HL-60 (cell line): Measurements from ENCODE around the gene ZNF609.

Experiments used
- DNase-seq, 2 experiments: peaks; one replicate each; pipeline ENCODE4 v3.0.0-alpha.2; 2010 to 2020; ENCODE audit warnings: low read depth in 1 of 2, low spot score in 1 of 2
- H3K27ac ChIP-seq: fragments of 250-450 bp; sonication (Bioruptor Pico); replicated peaks from 2 replicates; pipeline ENCODE4 v1.5.1; 2020; ENCODE audit warnings: mild to moderate bottlenecking, moderate library complexity
- H3K27me3 ChIP-seq: fragments of 250-450 bp; sonication (Bioruptor Pico); 2 replicates; pipeline ENCODE4 v1.5.1; 2021; ENCODE audit warnings: mild to moderate bottlenecking, moderate library complexity; ENCODE audit not compliant: insufficient read depth, poor library complexity, severe bottlenecking
- H3K4me3 ChIP-seq: replicated peaks from 2 replicates; pipeline ENCODE4 v1.5.1; 2011; ENCODE audit warnings: mild to moderate bottlenecking, control low read depth, low read length; ENCODE audit not compliant: insufficient read depth
- CTCF ChIP-seq: IDR thresholded peaks from one replicate; pipeline ENCODE4 v1.5.1; 2011; ENCODE audit warnings: low read length, control low read depth, inconsistent platforms; ENCODE audit not compliant: insufficient read depth
- GABPA ChIP-seq: IDR thresholded peaks from 2 replicates; pipeline ENCODE4 v1.6.1; 2012; ENCODE audit warnings: low read depth
- POLR2AphosphoS5 ChIP-seq: IDR thresholded peaks from 2 replicates; pipeline ENCODE4 v1.6.1; 2012; ENCODE audit warnings: low read depth
- REST ChIP-seq: IDR thresholded peaks from 2 replicates; pipeline ENCODE4 v1.6.1; 2012; ENCODE audit warnings: low read depth; ENCODE audit not compliant: insufficient replicate concordance
- SPI1 ChIP-seq: IDR thresholded peaks from 2 replicates; pipeline ENCODE4 v1.6.1; 2012; ENCODE audit warnings: low read depth, mild to moderate bottlenecking, borderline replicate concordance

Gene ZNF609

GRCh38 chr15:64681424-64682024, 221.1 kb downstream of the ZNF609 start:
- Histone ChIP-seq H3K27ac (no peak overlapping the region), H3K27me3 (no peaks in the 10 kb centered on the region), H3K4me3 (no peak overlapping the region)
- TF ChIP-seq CTCF (peak; percentile 47), SPI1 (no peak)
- peak; percentile 41 to 52 for DNase-seq

GRCh38 chr15:64682255-64682654, 221.9 kb downstream of the ZNF609 start:
- H3K27me3 ChIP-seq = no peaks in the 10 kb centered on the region
- DNase-seq = no peak
- TF ChIP-seq POLR2AphosphoS5 (no peak), REST (no peak), GABPA (no peak), SPI1 (no peak), CTCF (no peak)
- no peak overlapping the region for H3K4me3 ChIP-seq
- H3K27ac ChIP-seq = no peak overlapping the region

- no peak for DNase-seq
- no peak for TF ChIP-seq POLR2AphosphoS5
- TF ChIP-seq SPI1 = no peak
- no peak for TF ChIP-seq GABPA
- no peak for TF ChIP-seq CTCF
- TF ChIP-seq REST = no peak
These were observed 223.0 kb downstream of the ZNF609 start for GRCh38 chr15:64683378-64683777.

GRCh38 chr15:64685230-64685888, 225.0 kb downstream of the ZNF609 start:
- TF ChIP-seq SPI1 (no peak), POLR2AphosphoS5 (no peak), REST (no peak), CTCF (no peak), GABPA (no peak)
- no peak for DNase-seq
- no peaks in the 10 kb centered on the region for H3K27me3 ChIP-seq
- H3K27ac ChIP-seq = no peak overlapping the region
- H3K4me3 ChIP-seq = no peak overlapping the region

More at GRCh38 chr15:64683378-64683777, 223.0 kb downstream of the ZNF609 start:
- Histone ChIP-seq H3K4me3 (no peak overlapping the region), H3K27me3 (no peaks in the 10 kb centered on the region), H3K27ac (no peak overlapping the region)
